Measurements from ENCODE around the gene E2F2.

E2F2 gene

DNA sequence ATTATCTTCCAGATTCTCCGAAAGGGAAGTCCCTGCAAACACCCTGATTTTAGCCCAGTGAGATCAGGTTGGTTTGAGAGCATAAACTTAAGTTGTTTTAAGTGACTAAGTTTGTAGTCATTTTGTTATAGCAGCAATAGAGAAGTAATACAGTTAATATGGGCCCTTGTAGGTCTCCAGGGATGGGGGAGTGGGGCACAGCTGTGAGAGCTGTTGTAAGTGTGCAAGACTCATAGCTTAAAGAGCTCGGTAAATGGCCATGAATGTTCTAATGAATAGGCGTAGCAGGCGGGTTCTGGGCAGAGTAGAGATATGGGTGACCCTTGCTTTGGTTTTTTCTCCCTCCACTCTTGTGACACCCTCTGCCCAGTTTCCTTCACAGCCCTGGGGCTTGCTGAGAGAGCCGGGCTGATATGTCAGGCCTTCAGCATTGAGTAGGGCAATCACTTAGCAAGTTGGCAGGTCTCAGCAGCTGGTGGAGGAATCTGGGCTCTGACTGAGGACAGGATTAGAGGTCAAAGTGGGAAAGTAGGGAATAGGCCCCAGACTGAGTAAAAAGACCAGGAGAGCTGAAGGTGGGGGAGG is 44.3 kb upstream of the E2F2 start:
- TF ChIP-seq ZFX (IDR thresholded peaks at IDR 0.05), result no peak
- TF ChIP-seq, protein P1, sequence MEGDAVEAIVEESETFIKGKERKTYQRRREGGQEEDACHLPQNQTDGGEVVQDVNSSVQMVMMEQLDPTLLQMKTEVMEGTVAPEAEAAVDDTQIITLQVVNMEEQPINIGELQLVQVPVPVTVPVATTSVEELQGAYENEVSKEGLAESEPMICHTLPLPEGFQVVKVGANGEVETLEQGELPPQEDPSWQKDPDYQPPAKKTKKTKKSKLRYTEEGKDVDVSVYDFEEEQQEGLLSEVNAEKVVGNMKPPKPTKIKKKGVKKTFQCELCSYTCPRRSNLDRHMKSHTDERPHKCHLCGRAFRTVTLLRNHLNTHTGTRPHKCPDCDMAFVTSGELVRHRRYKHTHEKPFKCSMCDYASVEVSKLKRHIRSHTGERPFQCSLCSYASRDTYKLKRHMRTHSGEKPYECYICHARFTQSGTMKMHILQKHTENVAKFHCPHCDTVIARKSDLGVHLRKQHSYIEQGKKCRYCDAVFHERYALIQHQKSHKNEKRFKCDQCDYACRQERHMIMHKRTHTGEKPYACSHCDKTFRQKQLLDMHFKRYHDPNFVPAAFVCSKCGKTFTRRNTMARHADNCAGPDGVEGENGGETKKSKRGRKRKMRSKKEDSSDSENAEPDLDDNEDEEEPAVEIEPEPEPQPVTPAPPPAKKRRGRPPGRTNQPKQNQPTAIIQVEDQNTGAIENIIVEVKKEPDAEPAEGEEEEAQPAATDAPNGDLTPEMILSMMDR (conservative IDR thresholded peaks at IDR 0.05), result no peak
- H3K27ac ChIP-seq, result peak overlapping the region; percentile 37

DNA sequence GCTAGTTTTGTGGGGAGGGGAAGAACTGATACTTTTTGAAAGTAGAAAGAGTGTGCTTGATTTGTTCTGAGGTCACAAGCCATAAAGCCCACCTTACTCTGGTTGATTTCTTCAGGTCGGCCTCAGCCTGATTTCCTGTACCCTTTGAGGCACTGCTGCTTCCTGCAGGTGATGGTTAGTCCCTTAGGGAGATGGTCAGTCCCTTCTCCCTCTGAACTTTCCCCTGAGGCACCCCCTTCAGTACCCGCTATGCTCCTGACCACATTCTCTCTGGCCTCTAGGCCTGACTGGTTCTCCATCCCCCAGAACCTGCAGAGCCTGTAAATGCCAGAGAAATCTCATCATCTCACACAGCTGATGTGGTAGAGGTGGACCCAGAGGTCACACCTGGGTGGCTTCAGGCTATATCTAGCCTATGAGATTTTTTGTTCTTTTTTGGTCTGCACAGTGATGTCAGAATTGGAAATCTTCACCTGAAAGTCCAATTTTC is 43.3 kb upstream of the E2F2 start:
- H3K27ac ChIP-seq, result no peak overlapping the region
- TF ChIP-seq, protein P1 (conservative IDR thresholded peaks at IDR 0.05), result no peak
- TF ChIP-seq ZFX (IDR thresholded peaks at IDR 0.05), result no peak

DNA sequence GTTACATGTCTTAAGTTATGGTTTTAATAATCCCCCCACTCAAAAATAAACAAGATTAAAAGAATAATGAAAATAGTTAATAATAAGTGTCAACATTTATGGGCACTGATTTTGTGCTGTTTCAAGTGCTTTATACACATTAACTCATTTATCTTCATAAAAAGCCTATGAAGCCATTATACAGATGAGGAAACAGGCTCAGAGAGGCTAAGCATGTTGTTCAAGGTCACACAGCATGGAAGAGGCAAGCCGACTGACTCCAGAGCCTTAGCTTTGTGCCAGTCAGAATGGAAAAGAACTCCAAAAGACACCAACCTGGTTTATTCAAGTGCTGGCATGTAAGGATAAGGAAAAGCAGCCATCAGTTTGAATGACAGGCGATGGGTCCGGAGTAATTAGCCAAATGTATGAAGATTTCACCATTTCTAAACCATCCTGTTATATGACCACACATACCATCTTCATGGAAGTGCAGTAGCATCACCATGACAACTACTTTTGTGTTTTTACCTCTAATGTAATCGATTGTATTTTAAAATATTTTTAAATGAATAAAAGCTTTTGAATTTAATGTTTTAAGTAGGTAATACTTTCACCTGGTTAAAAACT is 42.6 kb upstream of the E2F2 start:
- TF ChIP-seq, protein P1 (conservative IDR thresholded peaks at IDR 0.05), result no peak
- TF ChIP-seq ZFX (IDR thresholded peaks at IDR 0.05), result no peak
- no peak overlapping the region for H3K27ac ChIP-seq

- H3K27ac ChIP-seq, result no peak overlapping the region
Measured at GRCh38 chr1:23571465-23571864, 40.4 kb upstream of the E2F2 start.

GRCh38 chr1:23570001-23570691 is 39.1 kb upstream of the E2F2 start:
- H3K27ac ChIP-seq, result no peak overlapping the region
- TF ChIP-seq, protein P1 (conservative IDR thresholded peaks at IDR 0.05), result no peak
- TF ChIP-seq ZFX (IDR thresholded peaks at IDR 0.05), result no peak

More at GRCh38 chr1:23571465-23571864, 40.4 kb upstream of the E2F2 start:
- no peak for TF ChIP-seq ZFX (IDR thresholded peaks at IDR 0.05)
- TF ChIP-seq, protein P1 (conservative IDR thresholded peaks at IDR 0.05), result no peak

GRCh38 chr1:23568608-23569383 is 37.8 kb upstream of the E2F2 start:
- no peak for TF ChIP-seq ZFX (IDR thresholded peaks at IDR 0.05)
- TF ChIP-seq, protein P1 (conservative IDR thresholded peaks at IDR 0.05), result no peak
- no peak overlapping the region for H3K27ac ChIP-seq
